IPS-15b (cell line): ENCODE results near the gene THSD4.

Experiments
- H3K27me3 ChIP-seq: one replicate; pipeline ENCODE4 v1.6.1; 2013; ENCODE audit warnings: low read length; ENCODE audit not compliant: control insufficient read depth, insufficient read depth
- H3K36me3 ChIP-seq: one replicate; pipeline ENCODE4 v1.6.1; 2013; ENCODE audit warnings: low read length; ENCODE audit not compliant: control insufficient read depth, insufficient read depth
- H3K4me1 ChIP-seq: one replicate; pipeline ENCODE4 v1.6.1; 2013; ENCODE audit warnings: mild to moderate bottlenecking, low read length; ENCODE audit not compliant: control insufficient read depth, insufficient read depth
- H3K4me3 ChIP-seq: one replicate; pipeline ENCODE4 v1.5.1; 2013; ENCODE audit warnings: low read depth, low read length
- H3K9ac ChIP-seq: one replicate; pipeline ENCODE4 v1.6.1; 2013; ENCODE audit warnings: low read depth, mild to moderate bottlenecking, low read length
- H3K9me3 ChIP-seq: one replicate; pipeline ENCODE4 v1.6.1; 2013; ENCODE audit warnings: mild to moderate bottlenecking, low read length; ENCODE audit not compliant: control insufficient read depth, insufficient read depth

Gene THSD4

GRCh38 chr15:71143373-71144310, 28.4 kb downstream of the THSD4 start:
- no peaks in the 10 kb centered on the region for H3K4me1 ChIP-seq
- no peak overlapping the region for H3K9ac ChIP-seq
- H3K27me3 ChIP-seq = no peaks in the 10 kb centered on the region
- no peaks in the 10 kb centered on the region for H3K36me3 ChIP-seq
- H3K4me3 ChIP-seq = no peak overlapping the region
- no peaks in the 10 kb centered on the region for H3K9me3 ChIP-seq

GRCh38 chr15:71145648-71146047, 30.4 kb downstream of the THSD4 start:
- H3K9ac ChIP-seq = no peak overlapping the region
- H3K36me3 ChIP-seq = no peaks in the 10 kb centered on the region
- H3K4me3 ChIP-seq = no peak overlapping the region
- peaks cover 3% of the 10 kb centered on the region for H3K4me1 ChIP-seq
- H3K27me3 ChIP-seq = no peaks in the 10 kb centered on the region
- H3K9me3 ChIP-seq = no peaks in the 10 kb centered on the region

- H3K9ac ChIP-seq = no peak overlapping the region
Measured at GRCh38 chr15:71146580-71146982, 31.3 kb downstream of the THSD4 start.

GRCh38 chr15:71148048-71148447, 32.8 kb downstream of the THSD4 start:
- Histone ChIP-seq H3K36me3 (no peaks in the 10 kb centered on the region), H3K9ac (no peak overlapping the region), H3K4me3 (no peak overlapping the region), H3K4me1 (peaks cover 3% of the 10 kb centered on the region), H3K27me3 (no peaks in the 10 kb centered on the region), H3K9me3 (no peaks in the 10 kb centered on the region)

More at GRCh38 chr15:71146580-71146982, 31.3 kb downstream of the THSD4 start:
- Histone ChIP-seq H3K36me3 (no peaks in the 10 kb centered on the region), H3K9me3 (no peaks in the 10 kb centered on the region), H3K27me3 (no peaks in the 10 kb centered on the region), H3K4me3 (no peak overlapping the region), H3K4me1 (peaks cover 3% of the 10 kb centered on the region)

- Histone ChIP-seq H3K36me3 (no peaks in the 10 kb centered on the region), H3K27me3 (no peaks in the 10 kb centered on the region), H3K9ac (peak overlapping the region; percentile 14), H3K4me1 (peaks cover 3% of the 10 kb centered on the region), H3K4me3 (no peak overlapping the region), H3K9me3 (no peaks in the 10 kb centered on the region)
Measured at GRCh38 chr15:71149646-71150557, 34.6 kb downstream of the THSD4 start.

- Histone ChIP-seq H3K9ac (no peak overlapping the region), H3K9me3 (no peaks in the 10 kb centered on the region), H3K27me3 (no peaks in the 10 kb centered on the region), H3K4me1 (peaks cover 3% of the 10 kb centered on the region), H3K4me3 (no peak overlapping the region), H3K36me3 (no peaks in the 10 kb centered on the region)
Measured at GRCh38 chr15:71151081-71151480, 35.8 kb downstream of the THSD4 start.

GRCh38 chr15:71152542-71152941, 37.3 kb downstream of the THSD4 start:
- H3K4me3 ChIP-seq = no peak overlapping the region
- peaks cover 3% of the 10 kb centered on the region for H3K4me1 ChIP-seq
- H3K36me3 ChIP-seq = no peaks in the 10 kb centered on the region
- no peak overlapping the region for H3K9ac ChIP-seq
- no peaks in the 10 kb centered on the region for H3K9me3 ChIP-seq
- no peaks in the 10 kb centered on the region for H3K27me3 ChIP-seq

- Histone ChIP-seq H3K4me3 (no peak overlapping the region), H3K36me3 (no peaks in the 10 kb centered on the region), H3K9me3 (no peaks in the 10 kb centered on the region), H3K27me3 (no peaks in the 10 kb centered on the region), H3K4me1 (peaks cover 3% of the 10 kb centered on the region), H3K9ac (no peak overlapping the region)
Measured at GRCh38 chr15:71153823-71154524, 38.7 kb downstream of the THSD4 start.

- Histone ChIP-seq H3K36me3 (no peaks in the 10 kb centered on the region), H3K4me3 (no peak overlapping the region), H3K4me1 (peaks cover 3% of the 10 kb centered on the region), H3K9ac (no peak overlapping the region), H3K9me3 (no peaks in the 10 kb centered on the region), H3K27me3 (no peaks in the 10 kb centered on the region)
Measured at GRCh38 chr15:71154607-71155200, 39.4 kb downstream of the THSD4 start.

- H3K27me3 ChIP-seq = no peaks in the 10 kb centered on the region
- no peak overlapping the region for H3K4me3 ChIP-seq
- H3K9me3 ChIP-seq = no peaks in the 10 kb centered on the region
- H3K9ac ChIP-seq = no peak overlapping the region
- H3K4me1 ChIP-seq = no peaks in the 10 kb centered on the region
- no peaks in the 10 kb centered on the region for H3K36me3 ChIP-seq
Measured at GRCh38 chr15:71155534-71155933, 40.3 kb downstream of the THSD4 start.

- H3K27me3 ChIP-seq = no peaks in the 10 kb centered on the region
- H3K9me3 ChIP-seq = no peaks in the 10 kb centered on the region
- H3K4me1 ChIP-seq = no peaks in the 10 kb centered on the region
- no peaks in the 10 kb centered on the region for H3K36me3 ChIP-seq
- H3K4me3 ChIP-seq = no peak overlapping the region
- H3K9ac ChIP-seq = no peak overlapping the region
Measured at GRCh38 chr15:71160976-71161375, 45.7 kb downstream of the THSD4 start.
